ENCODE measurements around the gene WASF2.

WASF2 gene

DNA sequence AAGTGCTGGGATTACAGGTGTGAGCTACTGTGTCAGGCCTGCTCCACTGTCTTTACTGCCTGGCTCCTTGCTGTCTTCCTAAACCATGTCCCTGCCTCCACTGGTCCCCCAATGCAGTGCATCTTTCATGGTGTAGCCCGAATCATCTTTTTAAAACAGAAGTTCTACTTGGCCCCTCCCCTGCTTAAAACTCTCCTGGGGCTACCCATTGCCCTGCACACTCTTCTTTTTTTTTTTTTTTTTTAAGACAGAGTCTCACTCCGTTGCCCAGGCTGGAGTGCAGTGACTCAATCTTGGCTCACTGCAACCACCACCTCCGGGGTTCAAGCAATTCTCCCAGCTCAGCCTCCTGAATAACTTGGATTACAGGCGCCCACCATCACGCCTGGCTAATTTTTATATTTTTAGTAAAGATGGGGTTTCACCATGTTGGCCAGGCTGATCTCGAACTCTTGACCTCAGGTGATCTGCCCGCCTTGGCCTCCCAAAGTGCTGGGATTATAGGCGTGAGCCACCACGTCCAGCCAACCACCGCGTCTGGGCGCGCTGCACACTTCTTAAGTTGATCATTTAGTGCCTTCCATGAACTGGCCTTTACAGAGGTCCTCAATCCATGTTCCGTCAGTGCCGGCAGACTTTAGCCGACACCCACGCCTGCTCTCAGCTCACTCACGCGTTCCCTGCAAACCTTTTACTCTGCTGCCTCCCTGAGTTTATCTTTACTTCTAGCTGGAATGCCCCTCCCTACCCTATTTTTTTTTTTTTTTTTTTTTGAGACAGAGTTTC lies 117.8 kb downstream of the WASF2 start:
- DNase-seq, result no peak

DNA sequence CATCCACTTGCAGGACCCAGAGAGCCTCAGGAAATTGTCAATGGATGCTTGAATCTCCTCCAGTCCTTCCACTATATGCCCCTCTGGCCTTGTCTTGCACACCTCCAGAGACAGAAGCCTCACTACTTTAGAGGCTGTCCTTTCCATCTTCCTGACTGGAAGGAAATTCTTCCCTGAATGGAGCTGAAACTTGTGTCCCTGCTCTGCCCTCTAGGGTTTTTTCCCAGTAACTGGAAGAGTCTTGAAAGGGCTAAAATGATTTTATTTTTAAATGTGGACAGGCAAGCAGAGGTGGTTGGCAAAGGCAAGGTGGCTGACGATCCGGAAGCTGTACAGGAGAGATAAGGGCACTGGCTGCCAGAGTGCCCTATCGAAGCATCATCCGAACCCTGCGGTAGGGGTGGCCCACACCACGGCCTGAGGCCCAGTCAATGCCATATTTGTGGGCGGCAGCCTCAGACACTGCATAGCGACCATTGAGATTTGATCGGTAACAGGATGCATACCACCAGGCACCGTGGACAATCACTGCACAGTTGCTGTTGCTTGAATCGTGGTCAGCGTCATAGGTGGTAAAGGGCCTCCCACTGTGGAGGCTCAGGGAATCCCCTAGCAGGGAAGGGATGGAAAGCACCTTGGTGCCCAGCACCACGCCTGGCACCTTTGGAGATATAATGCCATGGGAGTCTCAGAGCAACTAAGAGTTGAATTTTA lies 120.9 kb downstream of the WASF2 start:
- no peak for DNase-seq

DNA sequence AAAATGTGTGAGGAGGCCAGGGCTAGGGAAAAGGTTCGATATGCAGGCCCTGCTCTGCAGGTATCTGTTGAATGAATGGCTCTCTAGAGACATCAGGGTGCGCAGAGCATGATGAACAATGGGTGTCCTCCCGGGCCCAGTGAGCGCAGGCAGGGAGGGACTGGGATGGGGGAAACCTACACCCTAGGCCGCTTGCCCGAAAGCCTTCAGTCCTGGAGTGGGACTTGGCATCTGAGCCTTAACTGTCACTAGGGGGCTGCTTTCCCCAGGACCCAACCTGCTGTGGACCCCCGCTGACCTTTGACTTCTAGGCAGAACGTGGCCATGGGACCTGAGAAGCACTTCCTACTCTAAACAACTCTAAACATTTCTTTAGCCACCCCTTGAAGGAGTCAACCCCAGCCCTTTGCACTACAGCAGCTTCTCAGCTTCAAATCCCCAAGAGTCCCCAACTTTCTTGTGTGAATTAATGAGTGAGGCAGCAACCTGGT lies 122.8 kb downstream of the WASF2 start:
- no peak for DNase-seq

DNA sequence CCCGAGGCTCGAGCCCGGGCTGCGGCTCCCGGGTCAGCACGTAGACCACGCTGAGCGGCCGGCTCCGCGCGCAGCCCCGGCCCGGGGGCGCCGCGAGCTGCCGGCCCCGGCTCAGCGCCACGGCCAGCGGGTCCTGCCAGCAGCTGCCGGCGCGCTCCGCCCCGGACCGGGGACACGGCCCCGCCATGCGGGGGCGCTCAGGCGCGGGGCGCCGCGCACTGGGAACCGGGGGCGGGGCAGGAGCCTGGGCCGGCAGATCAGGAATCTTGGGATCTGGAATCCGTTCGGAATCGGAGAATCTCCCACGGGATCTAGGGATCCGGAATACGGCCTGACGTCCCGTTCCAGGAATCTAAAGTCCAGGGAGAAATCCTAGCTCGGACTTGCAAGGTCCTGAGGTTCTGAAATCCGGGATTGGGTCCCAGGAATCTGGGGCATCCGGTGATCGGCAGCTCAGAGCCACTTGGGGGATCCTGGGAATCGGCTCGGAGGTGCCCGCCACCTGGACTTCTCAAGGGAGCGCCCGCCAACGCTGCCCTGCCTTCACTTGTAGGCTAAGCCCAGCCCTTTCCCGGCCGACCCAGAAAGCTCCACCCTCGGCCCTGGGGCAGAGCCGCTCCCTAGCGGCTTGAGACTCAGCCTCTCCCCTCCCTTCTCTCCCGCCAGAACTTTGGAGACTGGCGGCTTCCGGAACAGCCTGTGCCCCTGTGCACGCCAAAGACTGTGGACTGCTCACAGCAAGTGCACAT lies 123.4 kb downstream of the WASF2 start, which contains the start of gene MAP3K6:
Gene MAP3K6 (minus strand): TSS at position 551 of the 749 bp plus-strand sequence. CDS start 364 bp downstream, at position 187.
- peak; percentile 82 for DNase-seq

DNA sequence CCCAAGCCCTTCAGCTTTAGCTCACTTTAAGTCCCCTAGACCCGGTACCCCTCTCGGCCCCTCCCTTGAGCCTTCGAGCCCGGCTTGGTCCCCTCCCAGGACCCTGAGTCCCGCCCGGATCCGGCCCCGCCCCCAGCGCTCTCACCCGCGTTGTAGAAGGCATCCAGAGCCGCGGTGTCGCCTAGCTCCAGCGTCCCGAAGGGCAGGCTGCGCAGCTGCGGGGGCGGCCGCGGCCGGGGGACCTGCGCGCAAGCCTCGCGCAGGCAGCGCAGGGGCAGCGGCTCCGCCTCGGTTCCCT lies 123.9 kb downstream of the WASF2 start:
- DNase-seq, result peak; percentile 85

DNA sequence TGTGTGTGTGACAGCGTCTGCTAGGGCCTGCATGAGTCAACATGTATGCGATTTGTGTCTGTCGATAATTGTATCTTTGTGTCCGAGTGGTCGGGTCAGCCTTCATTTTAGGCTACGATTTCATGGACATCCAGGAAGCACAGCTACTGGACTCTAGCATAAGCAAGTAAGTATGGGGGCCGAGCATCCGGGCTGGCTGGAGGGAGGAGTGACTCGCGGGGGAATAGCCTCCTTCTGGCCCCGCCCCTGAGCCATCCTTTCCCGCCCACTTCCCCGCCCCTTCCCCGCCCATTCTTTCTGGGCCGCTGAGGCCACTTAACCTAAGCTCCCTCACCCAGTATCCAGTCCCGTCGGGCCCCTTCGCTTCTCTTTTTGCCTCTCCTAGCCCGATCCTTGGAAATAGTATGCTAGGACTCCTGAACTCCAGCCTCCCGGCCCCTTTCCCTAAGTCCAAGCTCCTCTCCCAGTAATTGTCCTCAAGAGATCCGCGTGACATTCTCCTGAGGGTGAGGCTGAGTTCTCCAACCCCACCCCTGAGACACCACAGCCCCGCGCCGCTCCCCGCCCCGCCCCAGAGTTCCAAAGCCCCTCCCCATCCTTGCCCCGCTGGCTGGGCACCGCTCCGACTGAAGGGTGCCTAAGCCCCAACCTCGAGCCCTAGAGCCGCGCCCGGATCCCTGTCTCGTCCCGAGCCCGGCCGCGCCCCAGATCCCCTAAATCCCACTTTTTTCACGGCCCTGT lies 124.4 kb downstream of the WASF2 start:
- peak; percentile 88 for DNase-seq

DNA sequence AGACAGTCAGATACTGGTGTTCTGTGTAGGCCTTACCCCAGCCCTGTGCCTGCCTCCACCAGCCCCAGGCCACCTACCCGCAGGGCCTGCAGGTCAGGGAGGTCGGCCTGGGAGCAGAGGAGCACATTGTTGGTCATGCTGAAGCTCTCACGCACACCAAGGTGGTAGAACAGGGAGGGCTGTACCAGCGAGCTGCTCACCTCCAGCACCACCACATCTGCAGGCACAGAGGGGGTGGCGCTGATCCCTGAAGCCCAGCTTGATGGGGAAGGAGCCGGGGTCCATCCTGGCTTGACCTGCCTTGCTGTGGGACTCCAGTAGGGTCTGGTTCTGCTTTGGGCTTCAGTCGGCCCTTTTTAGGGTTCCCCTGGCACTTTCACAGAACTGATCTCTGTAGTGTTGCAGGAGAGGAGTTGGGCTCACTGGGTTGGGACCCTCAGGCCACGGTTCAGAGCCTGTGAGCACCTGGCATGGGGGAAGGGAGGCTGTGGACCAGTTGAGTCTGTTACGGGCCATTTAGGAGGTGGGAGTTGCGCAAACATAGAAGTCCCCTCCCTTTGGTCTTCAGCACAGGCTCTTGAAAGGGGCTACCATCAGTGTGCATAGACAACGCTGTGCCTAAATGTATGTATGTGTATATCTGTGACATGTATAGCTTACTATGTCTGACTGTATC lies 125.1 kb downstream of the WASF2 start:
- no peak for DNase-seq

DNA sequence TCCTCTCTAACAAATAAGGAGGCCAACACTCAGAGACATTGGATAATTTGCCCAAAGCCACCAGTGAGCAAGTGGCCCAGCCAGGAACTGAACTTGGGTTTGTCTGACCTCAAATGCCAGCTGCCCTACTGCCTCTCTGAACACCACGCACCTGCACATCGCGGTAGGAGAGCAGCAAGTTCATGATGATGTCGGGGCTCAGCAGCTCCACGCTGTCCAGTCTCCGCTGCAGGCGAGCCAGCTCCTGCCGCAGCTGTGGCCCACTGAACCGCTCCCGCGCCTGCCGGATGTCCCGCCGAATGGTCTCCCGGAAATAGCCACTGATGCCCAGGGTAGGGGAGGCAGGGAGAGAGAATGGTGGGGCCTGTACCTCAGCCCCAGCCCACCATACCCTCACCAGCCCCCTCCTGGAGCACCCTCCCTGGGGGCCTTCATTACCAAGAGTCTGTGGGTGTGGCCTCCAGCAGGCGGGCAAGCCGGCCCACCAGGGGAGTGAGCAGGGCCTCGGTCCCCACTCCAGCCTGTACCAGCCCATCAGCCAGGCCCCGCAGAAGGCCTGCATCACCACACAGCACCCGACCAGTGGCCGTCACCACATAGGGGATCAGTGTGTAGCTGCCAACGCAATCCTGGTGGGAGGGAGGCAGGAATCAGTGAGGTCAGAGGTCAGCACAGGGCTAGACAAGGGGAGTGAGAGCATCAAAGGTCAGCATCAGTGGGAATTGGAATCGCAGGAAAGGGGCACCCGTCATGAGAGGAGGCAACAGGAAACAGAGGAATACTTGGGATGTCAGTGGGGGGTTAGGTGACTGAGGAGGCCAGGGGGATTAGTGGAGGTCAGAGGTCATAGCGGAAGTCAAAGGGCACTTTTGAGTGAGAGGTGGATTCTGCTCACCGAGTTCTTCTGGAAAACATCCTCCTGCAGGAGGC lies 125.9 kb downstream of the WASF2 start:
- no peak for DNase-seq

DNA sequence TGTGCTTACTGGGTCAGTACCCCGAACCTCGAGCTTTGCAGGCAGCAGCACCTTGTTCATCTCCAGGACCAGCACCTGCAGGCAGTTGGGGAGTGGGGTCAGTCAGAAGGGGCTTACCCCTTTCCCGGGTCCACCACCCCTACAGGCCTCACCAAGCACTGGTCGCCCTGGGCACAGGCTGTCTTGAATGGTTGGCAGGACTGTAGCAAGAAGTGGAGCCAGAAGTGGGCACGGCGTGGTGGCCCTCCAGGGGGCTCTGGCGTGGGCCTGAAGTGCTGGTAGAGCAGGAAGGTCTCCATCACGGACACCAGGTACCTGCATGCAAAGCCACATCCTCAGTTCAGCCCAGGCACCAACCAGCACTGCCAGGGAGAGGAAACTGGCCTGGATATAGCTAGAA lies 128.4 kb downstream of the WASF2 start:
- DNase-seq, result no peak

DNA sequence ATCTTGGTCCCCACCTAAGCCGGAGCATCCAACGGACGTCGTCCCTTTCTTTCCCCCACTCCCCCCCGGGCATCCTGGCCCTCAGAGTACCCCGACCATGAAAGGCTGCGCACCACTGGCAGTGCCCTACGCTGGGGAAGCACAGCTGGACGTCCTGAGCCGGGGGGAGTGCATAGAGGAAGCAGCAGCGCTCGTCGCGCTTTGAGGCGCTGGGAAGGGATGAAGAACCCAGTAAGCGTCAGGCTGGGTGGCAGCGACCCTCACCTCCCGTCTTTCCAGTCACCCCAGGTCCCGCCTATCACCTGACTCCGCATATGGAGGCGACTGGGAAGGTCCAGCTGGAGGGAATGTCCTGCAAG lies 128.9 kb downstream of the WASF2 start:
- no peak for DNase-seq

DNA sequence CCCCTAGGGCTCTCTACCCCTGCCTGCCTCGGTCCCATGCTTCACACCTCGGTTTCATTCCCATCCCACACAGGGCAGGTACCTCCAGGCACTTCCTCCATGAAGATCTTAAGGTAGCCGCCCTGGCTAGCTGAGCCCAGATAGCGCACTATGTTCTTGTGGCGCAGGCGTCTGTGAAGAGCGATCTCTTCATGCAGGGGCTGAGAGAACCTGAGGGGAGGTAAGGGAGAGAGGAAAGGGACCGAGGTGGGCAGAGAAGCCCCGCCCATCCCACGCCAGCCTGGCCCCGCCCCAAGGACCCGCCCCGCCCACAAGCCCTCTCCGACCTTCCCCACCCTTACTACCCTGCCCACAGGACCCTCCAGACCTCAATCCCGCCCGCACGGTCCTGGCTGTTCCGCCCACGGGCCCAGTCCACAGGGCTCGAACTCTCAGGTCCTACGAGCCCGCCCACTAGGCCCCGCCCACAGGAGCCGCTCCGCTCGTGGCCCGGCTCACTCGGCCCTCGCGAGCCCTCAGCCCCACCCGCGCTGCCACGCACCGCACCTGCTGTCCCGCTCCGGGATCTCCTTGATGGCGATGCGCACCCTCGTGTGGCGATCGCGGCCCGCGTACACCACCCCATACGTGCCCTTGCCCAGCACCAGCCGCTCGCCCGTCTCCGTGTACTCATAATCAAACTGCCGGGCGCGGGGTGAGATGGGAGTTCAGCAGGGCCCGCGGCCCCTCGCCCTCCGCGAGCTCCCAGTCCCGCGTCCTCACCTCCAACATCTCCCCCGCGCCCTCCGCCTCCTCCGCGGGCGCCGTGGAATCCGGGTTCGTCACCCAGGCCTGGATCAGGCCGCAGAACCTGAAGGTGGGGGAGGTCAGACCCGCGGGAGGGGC lies 129.6 kb downstream of the WASF2 start:
- no peak for DNase-seq

DNA sequence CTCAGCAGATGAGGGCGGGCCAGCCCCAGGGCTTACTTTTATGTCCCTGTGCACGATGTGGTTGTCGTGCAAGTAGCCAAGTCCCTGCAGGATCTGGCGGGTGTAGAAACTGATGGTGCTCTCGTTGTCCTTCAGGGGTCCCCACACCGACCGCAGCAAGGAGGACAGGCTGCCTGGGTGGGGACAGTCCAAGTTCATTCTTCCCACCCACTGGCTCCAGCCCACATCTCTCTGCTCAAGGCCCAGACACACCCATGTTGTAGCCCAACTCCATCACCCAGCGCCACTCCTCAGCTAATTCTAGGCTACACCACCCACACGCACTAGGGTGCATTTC lies 130.2 kb downstream of the WASF2 start:
- DNase-seq, result no peak

DNA sequence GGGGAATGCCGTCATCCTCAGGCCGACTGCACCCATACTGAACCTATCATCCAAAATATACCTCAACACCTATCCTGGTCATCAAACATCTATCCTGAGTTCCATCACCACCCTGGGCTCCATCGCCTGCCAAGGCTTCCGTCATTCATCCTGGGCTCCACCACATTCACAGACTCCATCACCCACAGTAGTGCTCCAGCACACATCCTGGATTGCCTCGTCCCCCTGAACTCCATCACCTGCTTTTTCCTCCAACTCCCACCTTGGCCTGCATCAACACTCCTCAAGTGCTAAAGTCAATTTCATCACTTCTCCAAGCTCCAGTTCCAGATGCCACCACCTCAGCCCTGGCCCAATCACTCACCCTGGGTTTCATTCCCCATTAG lies 131.0 kb downstream of the WASF2 start:
- DNase-seq, result no peak

DNA sequence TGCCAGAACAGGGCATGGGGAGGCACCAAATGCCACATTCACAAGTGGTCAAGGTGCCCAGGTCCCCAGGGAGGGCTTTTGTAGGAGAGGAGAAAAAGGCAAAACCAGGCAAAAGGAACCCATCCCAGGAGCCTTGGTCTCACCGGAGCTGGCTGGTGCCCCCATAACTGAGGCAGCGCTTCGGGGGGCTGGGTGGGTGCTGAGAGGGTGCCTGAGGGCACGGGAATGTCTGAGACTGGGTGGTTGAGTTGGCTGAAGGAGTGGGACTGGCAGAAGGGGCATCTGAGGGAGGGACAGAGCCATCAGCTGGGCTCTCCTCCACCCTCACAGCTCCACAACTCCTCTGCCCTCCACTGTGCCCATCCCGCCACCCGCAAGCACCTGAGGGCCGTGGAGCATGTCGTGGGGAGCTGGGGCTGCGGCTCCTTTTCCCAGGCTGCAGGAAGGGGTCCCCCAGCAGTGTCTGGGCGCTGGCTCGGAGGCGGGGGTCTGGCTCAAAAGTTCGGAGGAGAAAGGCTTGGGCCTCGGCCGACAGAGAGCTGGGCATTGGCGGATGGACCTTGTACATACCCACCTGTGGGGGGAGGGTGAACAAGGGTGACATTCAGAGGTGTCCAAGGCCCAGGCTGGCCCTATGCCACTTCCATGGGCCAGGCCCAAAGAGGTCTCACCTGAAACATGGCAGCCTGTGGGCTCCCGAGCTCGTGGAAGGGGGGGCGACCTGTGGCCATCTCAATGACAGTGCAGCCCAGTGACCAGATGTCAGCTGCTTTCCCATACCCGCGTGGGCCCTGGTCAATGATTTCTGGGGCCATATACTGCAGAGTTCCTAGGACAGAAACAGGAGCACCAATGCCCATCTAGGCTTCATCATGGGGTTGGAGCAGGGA lies 131.7 kb downstream of the WASF2 start:
- no peak for DNase-seq

DNA sequence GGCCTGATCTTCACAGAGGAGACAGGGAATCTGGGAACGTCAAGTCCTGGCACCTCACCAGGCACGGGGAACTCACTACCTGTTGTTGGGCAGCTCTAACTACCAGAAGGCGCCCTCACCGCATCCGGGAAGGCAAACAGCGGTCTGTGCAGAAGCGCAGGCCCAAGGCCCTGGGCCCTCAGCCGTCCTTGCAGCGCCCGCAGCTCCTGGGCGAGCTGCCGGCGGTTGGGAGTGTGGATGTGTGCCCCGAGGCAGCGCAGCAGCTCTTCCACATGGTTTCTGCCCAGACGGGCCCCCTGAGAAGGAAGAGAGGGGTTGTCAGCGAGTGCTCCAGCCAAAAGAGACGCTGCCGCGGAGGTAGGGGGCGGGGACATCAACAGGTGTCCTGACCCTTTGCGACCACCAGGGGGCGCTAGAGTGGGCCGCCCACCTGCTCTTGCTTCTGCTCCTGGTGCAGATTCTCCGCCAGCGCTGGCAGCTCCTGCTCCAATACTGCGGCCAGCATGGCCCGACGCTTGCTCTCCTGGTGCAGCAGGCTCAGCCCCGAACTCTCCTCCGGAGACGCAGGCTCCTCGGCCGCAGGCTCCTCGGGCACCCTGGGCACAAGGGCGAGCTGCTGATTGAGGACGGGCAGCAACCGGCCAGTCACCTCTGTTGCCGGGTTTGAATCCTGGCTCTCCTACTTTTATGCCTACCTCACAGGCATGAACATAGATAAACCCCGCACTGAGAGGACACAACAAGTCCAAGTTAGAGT lies 132.5 kb downstream of the WASF2 start:
- peak; percentile 53 for DNase-seq

DNA sequence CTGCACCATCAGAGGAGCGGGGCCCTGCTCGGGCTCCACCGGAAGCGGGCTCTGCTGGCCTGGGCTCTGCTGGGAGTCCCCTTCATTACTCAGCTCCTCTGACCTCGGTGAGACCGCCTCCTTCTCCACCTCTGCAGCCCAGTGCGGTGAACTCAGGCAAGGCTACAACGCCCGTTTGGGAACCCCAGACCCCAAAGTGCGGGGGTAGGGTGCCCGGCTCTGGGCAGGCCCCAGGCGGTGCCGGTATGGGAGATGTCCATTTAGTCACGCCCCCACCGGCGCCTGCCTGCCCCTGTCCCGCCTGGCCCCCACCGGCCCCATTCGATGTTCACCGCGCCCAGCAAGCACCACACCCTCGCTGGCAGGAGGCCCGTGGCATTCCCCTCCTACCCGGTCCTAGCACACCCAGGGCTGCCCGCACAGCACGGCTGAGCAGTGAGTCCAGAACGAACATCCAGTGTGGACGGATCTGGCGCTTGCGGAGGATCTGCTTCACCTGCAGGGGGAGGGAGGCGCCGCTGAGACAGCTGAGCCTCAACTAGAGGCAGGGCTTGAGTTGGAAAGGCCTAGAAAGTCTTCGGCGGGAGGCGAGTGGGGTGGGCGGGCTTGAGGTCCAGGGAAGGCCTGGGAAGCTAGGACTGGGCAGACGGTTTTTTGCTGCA lies 133.2 kb downstream of the WASF2 start:
- DNase-seq, result no peak

DNA sequence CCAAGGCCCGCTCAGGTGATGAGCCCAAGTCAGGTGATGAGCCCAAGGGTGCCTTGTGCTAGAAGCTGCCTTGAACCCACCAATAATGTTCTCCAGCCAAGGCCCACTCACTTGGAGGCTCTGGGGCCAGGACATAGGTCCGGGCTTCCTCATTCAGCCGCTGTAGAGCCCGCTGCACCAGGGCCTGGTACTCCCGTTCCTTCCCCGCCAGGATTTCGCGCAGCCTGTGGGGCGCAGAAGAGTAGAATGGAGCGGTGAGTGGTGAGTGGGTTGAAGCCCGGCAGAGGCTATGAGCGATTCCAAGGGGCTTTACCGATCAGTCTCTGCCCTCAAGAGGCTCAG lies 133.7 kb downstream of the WASF2 start:
- no peak for DNase-seq

DNA sequence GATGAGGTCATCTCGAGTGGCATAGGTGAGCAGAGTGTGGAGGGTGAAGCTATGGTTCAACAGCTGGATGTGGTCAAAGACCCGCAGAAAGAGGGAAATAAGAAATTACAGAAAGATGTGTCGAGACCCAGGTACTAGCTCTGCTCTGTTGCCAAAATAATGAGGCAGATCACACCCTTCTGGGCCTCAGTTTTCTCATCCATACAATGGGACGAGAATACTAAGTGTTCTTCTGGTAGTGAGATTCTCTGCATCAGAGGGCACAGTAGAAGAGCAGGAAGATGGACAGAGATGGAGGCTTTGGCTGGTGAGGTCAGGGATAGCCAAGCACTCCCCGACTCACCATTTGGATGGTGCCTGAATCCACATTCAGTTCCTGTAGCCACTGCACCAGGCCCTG lies 134.3 kb downstream of the WASF2 start:
- no peak for DNase-seq

Measured in fibroblast of skin of right biceps (primary cell).